GM13977 (cell line): Measurements from ENCODE around the gene GSC.
"Not testable (repeated sequence)": the region's sequence is repeated elsewhere in the genome, so short reads cannot be mapped to it uniquely, and the experiment has no call there.

Experiments
- DNase-seq: peaks from one replicate; pipeline ENCODE4 v3.0.0; 2012; ENCODE audit warnings: low spot score
- CTCF ChIP-seq: IDR thresholded peaks from 2 replicates; pipeline ENCODE4 v1.5.1; 2012; ENCODE audit warnings: mild to moderate bottlenecking, control low read depth; ENCODE audit not compliant: insufficient read depth; ENCODE audit errors: extremely low read depth, missing control alignments
- in situ Hi-C: fragments of 300-500 bp; cut with MboI; formaldehyde crosslinking; loops from one replicate; pipeline ENCODE4 v1.12.0; 2022; ENCODE audit warnings: low sequenced_read_pairs, low pct_unique_long_range_greater_than_20kb, mixed read lengths, inconsistent platforms; ENCODE audit not compliant: unreplicated experiment

Gene GSC

GRCh38 chr14:94748667-94749347 is 21.1 kb downstream of the GSC start:
- peak; percentile 51 for DNase-seq
- in situ Hi-C loops: no loop called here
- peak; percentile 62 for TF ChIP-seq CTCF

- no peak for DNase-seq
- in situ Hi-C loops: no loop called here
- no peak for TF ChIP-seq CTCF
Measured at GRCh38 chr14:94747739-94748138, 22.2 kb downstream of the GSC start.

GRCh38 chr14:94747153-94747552 is 22.8 kb downstream of the GSC start:
- in situ Hi-C loops, DNase-seq: not testable (repeated sequence)

- TF ChIP-seq CTCF: no peak
- in situ Hi-C loops: no loop called here
- no peak for DNase-seq
Measured at GRCh38 chr14:94746131-94746530, 23.8 kb downstream of the GSC start.

- in situ Hi-C loops: no loop called here
- no peak for DNase-seq
- no peak for TF ChIP-seq CTCF
Measured at GRCh38 chr14:94738751-94739150, 31.2 kb downstream of the GSC start.

- no peak for DNase-seq
- in situ Hi-C loops: no loop called here
- no peak for TF ChIP-seq CTCF
Measured at GRCh38 chr14:94738097-94738496, 31.8 kb downstream of the GSC start.

- no peak for TF ChIP-seq CTCF
- no peak for DNase-seq
- in situ Hi-C loops: no loop called here
Measured at GRCh38 chr14:94728950-94729349, 41.0 kb downstream of the GSC start.

- DNase-seq, in situ Hi-C loops: not testable (repeated sequence)
Measured at GRCh38 chr14:94728440-94728839, 41.5 kb downstream of the GSC start.

- in situ Hi-C loops: not testable (repeated sequence)
Measured at GRCh38 chr14:94726649-94727048, 43.3 kb downstream of the GSC start.

More at GRCh38 chr14:94726649-94727048, 43.3 kb downstream of the GSC start:
- not testable (repeated sequence) for DNase-seq
